NB4 (cell line): ENCODE measurements around the gene PARP12.
"Not testable (repeated sequence)": the region's sequence is repeated elsewhere in the genome, so short reads cannot be mapped to it uniquely, and the experiment has no call there.

Experiments
- DNase-seq: peaks from one replicate; pipeline ENCODE4 v3.0.0; 2010; ENCODE audit warnings: low read depth
- H3K4me3 ChIP-seq: one replicate; pipeline ENCODE4 v1.5.1; 2011; ENCODE audit warnings: mild to moderate bottlenecking, low read depth, low read length, moderate library complexity
- CTCF ChIP-seq: IDR thresholded peaks from one replicate; pipeline ENCODE4 v1.5.1; 2012; ENCODE audit warnings: low read depth, low read length
- MAX ChIP-seq: IDR thresholded peaks from 2 replicates; pipeline ENCODE4 v1.6.1; 2011; ENCODE audit warnings: low read depth, low read length
- MYC ChIP-seq: IDR thresholded peaks from 2 replicates; pipeline ENCODE4 v1.6.1; 2011; ENCODE audit warnings: low read depth, low read length
- POLR2A ChIP-seq: IDR thresholded peaks from 2 replicates; pipeline ENCODE4 v1.6.1; 2011; ENCODE audit warnings: mild to moderate bottlenecking; ENCODE audit not compliant: insufficient read length; ENCODE audit errors: extremely low read depth

PARP12 gene, protein sequence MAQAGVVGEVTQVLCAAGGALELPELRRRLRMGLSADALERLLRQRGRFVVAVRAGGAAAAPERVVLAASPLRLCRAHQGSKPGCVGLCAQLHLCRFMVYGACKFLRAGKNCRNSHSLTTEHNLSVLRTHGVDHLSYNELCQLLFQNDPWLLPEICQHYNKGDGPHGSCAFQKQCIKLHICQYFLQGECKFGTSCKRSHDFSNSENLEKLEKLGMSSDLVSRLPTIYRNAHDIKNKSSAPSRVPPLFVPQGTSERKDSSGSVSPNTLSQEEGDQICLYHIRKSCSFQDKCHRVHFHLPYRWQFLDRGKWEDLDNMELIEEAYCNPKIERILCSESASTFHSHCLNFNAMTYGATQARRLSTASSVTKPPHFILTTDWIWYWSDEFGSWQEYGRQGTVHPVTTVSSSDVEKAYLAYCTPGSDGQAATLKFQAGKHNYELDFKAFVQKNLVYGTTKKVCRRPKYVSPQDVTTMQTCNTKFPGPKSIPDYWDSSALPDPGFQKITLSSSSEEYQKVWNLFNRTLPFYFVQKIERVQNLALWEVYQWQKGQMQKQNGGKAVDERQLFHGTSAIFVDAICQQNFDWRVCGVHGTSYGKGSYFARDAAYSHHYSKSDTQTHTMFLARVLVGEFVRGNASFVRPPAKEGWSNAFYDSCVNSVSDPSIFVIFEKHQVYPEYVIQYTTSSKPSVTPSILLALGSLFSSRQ

DNA sequence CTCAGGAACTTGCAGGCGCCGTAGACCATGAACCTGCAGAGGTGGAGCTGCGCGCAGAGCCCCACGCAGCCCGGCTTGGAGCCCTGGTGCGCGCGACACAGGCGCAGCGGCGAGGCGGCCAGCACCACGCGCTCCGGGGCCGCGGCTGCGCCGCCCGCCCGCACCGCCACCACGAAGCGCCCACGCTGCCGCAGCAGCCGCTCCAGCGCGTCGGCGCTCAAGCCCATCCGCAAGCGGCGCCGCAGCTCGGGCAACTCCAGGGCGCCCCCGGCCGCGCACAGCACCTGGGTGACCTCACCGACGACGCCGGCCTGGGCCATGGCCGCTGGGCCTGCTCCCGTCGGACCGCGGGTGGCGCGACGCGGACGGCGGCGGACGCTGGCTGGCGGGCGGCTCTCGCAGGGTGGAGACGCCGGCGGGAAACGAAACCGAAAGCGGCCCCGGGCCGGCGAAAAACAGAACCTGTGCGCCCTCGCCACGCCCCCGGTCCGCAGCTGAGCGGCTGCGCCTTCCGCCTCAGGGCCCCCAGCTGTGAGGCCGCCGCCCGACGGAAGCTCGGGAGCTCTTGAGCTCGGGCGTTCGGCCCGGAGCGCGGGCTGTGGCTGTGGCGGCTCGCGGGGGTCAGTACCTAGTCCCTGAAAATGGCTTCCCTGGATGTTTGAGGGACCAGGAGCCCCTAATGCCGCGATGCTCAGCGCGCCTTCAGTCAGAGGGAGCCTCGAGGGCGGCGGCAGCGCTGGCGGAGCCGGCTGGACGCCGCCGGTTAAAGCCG, at the start of gene PARP12:
Gene PARP12, minus strand, starts transcription at position 424 of the 772 bp plus-strand sequence. Its CDS starts 104 bp downstream, at position 320.
- peak; percentile 96 for DNase-seq
- H3K4me3 ChIP-seq: peak within 1 kb of the TSS; percentile 74
- peak; percentile 63; the same call in 1 of the 2 replicates for TF ChIP-seq MAX
- peak; percentile 45 for TF ChIP-seq POLR2A
- no peak for TF ChIP-seq CTCF
- peak; percentile 75; the same call in 1 of the 2 replicates for TF ChIP-seq MYC

DNA sequence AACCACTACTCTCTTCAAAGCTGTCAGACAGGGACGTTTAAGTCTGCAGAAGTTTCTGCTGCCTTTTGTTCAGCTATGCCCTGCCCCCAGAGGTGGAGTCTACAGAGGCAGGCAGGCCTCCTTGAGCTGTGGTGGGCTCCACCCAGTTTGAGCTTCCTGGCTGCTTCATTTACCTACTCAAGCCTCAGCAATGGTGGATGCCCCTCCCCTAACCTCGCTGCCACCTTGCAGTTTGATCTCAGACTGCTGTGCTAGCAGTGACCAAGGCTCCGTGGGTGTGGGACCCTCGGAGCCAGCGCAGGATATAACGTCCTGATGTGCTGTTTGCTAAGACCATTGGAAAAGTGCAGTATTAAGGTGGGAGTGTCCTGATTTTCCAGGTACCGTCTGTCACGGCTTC, 46.0 kb upstream of the PARP12 start:
- not testable (repeated sequence) for DNase-seq, H3K4me3 ChIP-seq

GRCh38 chr7:140096459-140096858, 33.7 kb upstream of the PARP12 start:
- TF ChIP-seq MAX (no peak), MYC (no peak), CTCF (no peak), POLR2A (no peak)

DNA sequence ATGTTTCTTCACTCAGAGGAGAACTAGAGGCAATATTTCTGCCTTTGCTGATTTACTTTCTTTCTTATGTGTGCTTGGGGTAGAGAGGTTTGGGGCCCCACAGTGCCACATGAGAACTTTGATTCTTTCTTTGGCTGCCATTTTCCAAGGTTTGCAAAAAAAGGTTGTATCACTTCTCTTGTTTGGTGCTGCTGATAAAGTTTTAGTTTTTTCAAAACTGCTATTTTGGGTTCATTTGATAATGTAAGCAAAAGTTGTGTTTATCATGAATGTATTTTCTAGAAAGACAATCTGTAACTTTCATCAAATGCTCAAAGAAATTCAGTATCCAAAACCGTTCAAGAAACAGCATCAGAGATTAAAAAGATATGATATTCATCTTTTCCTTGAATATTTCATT, 30.6 kb upstream of the PARP12 start:
- TF ChIP-seq MAX (no peak), CTCF (no peak)
- DNase-seq: no peak
- no peak overlapping the region for H3K4me3 ChIP-seq

More at GRCh38 chr7:140096459-140096858, 33.7 kb upstream of the PARP12 start:
- H3K4me3 ChIP-seq: no peak overlapping the region
- no peak for DNase-seq

- no peak overlapping the region for H3K4me3 ChIP-seq
- TF ChIP-seq CTCF (no peak), MYC (no peak)
- DNase-seq: no peak
Observed at GRCh38 chr7:140085447-140085846, 22.7 kb upstream of the PARP12 start.

- TF ChIP-seq MAX: no peak
- no peak for TF ChIP-seq MYC
- TF ChIP-seq POLR2A: no peak
- no peak for TF ChIP-seq CTCF
- no peak overlapping the region for H3K4me3 ChIP-seq
- DNase-seq: peak; percentile 72
Observed at GRCh38 chr7:140084972-140085371, 22.2 kb upstream of the PARP12 start.
